CD4-positive, alpha-beta T cell (primary cell): ENCODE results near the gene DDI2. TPM values are rescaled to one million over a fixed set of nuclear protein-coding genes. Genes with fewer than 3 reads are reported as not detected.

Source experiments
- ATAC-seq: fragments of 200-7000 bp; cut with Tn5 transposase; one replicate; pipeline ENCODE4 v1.10.0; 2022; ENCODE audit warnings: mild to moderate bottlenecking; ENCODE audit not compliant: poor library complexity
- CTCF ChIA-PET: fragments of 350-600 bp; sonication (Branson Sonifier 250); formaldehyde crosslinking; loops from one replicate; lab custom pipeline; 2021; ENCODE audit warnings: antibody characterized with exemption, inconsistent platforms; lab: Charles Lee
- POLR2A ChIA-PET: fragments of 350-600 bp; sonication (Branson Sonifier 250); formaldehyde crosslinking; loops from one replicate; lab custom pipeline; 2021; ENCODE audit warnings: antibody characterized with exemption, inconsistent platforms; lab: Charles Lee
- DNase-seq, 14 experiments: peaks; one replicate each; pipeline ENCODE4 v3.0.0-alpha.2; 2013 to 2020; ENCODE audit warnings: mixed read lengths in 2 of 14
- H3K27ac ChIP-seq, 2 donors: one replicate each; pipeline versions ENCODE4 v1.5.1 to v1.7.0; 2013; ENCODE audit warnings: low read length in 2 of 2, low read depth in 1 of 2, mild to moderate bottlenecking in 1 of 2
- H3K27me3 ChIP-seq, 2 experiments: 1 replicate in 1 of 2; 2 replicates in 1 of 2; pipeline versions ENCODE4 v1.6.1 to v1.7.0; 2013; ENCODE audit warnings: low read length in 2 of 2, control low read depth in 1 of 2, mild to moderate bottlenecking in 1 of 2, moderate library complexity in 1 of 2; ENCODE audit not compliant: insufficient read depth in 2 of 2, control insufficient read depth in 1 of 2
- H3K36me3 ChIP-seq: one replicate; pipeline ENCODE4 v1.6.1; 2013; ENCODE audit warnings: low read length, control low read depth; ENCODE audit not compliant: insufficient read depth
- H3K4me1 ChIP-seq: one replicate; pipeline ENCODE4 v1.6.1; 2013; ENCODE audit warnings: low read length, control low read depth; ENCODE audit not compliant: insufficient read depth
- H3K4me3 ChIP-seq: one replicate; pipeline ENCODE4 v1.5.1; 2013; ENCODE audit warnings: mild to moderate bottlenecking, low read length, moderate library complexity
- H3K9me3 ChIP-seq, 2 experiments: 1 replicate in 1 of 2; 2 replicates in 1 of 2; pipeline versions ENCODE4 v1.6.1 to v1.7.0; 2013; ENCODE audit warnings: low read length in 2 of 2, mild to moderate bottlenecking in 2 of 2, control low read depth in 1 of 2, moderate library complexity in 1 of 2; ENCODE audit not compliant: control insufficient read depth in 1 of 2, insufficient read depth in 1 of 2
- H3K27ac Mint-ChIP-seq: one replicate; pipeline ENCODE4 v1.8.0; 2020; ENCODE audit warnings: mixed read lengths
- H3K27me3 Mint-ChIP-seq: one replicate; pipeline ENCODE4 v1.8.0; 2021; ENCODE audit warnings: mixed read lengths
- H3K36me3 Mint-ChIP-seq: one replicate; pipeline ENCODE4 v1.8.0; 2021; ENCODE audit warnings: low read depth, mixed read lengths
- H3K4me1 Mint-ChIP-seq: one replicate; pipeline ENCODE4 v1.8.0; 2021; ENCODE audit warnings: low read depth, mixed read lengths
- H3K4me3 Mint-ChIP-seq: one replicate; pipeline ENCODE4 v1.8.0; 2020; ENCODE audit warnings: mild to moderate bottlenecking, mixed read lengths
- H3K9me3 Mint-ChIP-seq: one replicate; pipeline ENCODE4 v1.8.0; 2020; ENCODE audit warnings: mixed read lengths
- CTCF ChIP-seq: fragments of 200-600 bp; IDR thresholded peaks from one replicate; pipeline ENCODE4 v1.8.0; 2022; ENCODE audit warnings: antibody characterized with exemption, mild to moderate bottlenecking
- intact Hi-C, 2 experiments: fragments of 100-400 bp; cut with DNase I in 1 of 2; cut with micrococcal nuclease in 1 of 2; formaldehyde crosslinking; loops; one replicate each; pipeline versions ENCODE4 v1.15.1 to v1.9.0; 2023 to 2025; cut with DNase I, micrococcal nuclease
- total RNA-seq, 174 experiments: library from RNA in 2 of 174; stranded (reverse) in 2 of 174; gene quantifications; one replicate each; pipeline ENCODE4 v1.2.3 and lab custom pipeline; 2021 to 2026

DDI2 gene
- total RNA-seq, 2 experiments from 2014 or later: 24.2 to 29.9 TPM

GRCh38 chr1:15663925-15664324, 46.7 kb downstream of the DDI2 start:
- H3K4me1 ChIP-seq: no peaks in the 10 kb centered on the region
- DNase-seq (no peak), ATAC-seq (no peak)
- H3K36me3 Mint-ChIP-seq: peaks cover 45% of the 10 kb centered on the region
- no peaks in the 10 kb centered on the region for H3K9me3 ChIP-seq
- ChIA-PET CTCF (interaction anchor here (0.5 to 0.9 kb wide), 2 partner anchors 21 to 698 kb away, joined by 3 read pairs; no protein-coding TSS in a partner anchor), POLR2A (interaction anchor here (0.9 kb wide), 1 partner anchor 34 kb away, joined by 5 read pairs; no protein-coding TSS in a partner anchor)
- H3K9me3 Mint-ChIP-seq: no peaks in the 10 kb centered on the region
- no peak for TF ChIP-seq CTCF
- no peaks in the 10 kb centered on the region for H3K27me3 Mint-ChIP-seq
- H3K36me3 ChIP-seq: peaks cover 37% of the 10 kb centered on the region
- intact Hi-C loops: no loop called here
- no peaks in the 10 kb centered on the region for H3K4me1 Mint-ChIP-seq
- H3K27ac Mint-ChIP-seq: no peak overlapping the region
- H3K4me3 ChIP-seq: no peak overlapping the region
- H3K4me3 Mint-ChIP-seq: no peak overlapping the region
- H3K27ac ChIP-seq: no peak overlapping the region
- H3K27me3 ChIP-seq: no peaks in the 10 kb centered on the region

GRCh38 chr1:15667362-15667761, 50.1 kb downstream of the DDI2 start:
- peaks cover 4% of the 10 kb centered on the region for H3K36me3 ChIP-seq
- H3K27ac ChIP-seq: no peak overlapping the region
- Mint-ChIP-seq H3K27me3 (no peaks in the 10 kb centered on the region), H3K27ac (no peak overlapping the region), H3K9me3 (no peaks in the 10 kb centered on the region), H3K36me3 (peaks cover 11% of the 10 kb centered on the region), H3K4me1 (no peaks in the 10 kb centered on the region), H3K4me3 (no peak overlapping the region)
- ChIA-PET CTCF (no interaction called here), POLR2A (no interaction called here)
- H3K4me1 ChIP-seq: no peaks in the 10 kb centered on the region
- H3K27me3 ChIP-seq: no peaks in the 10 kb centered on the region
- H3K9me3 ChIP-seq: no peaks in the 10 kb centered on the region
- H3K4me3 ChIP-seq: no peak overlapping the region
- no peak for DNase-seq
- no peak for ATAC-seq
- intact Hi-C loops: no loop called here
- no peak for TF ChIP-seq CTCF

GRCh38 chr1:15668089-15668754, 51.0 kb downstream of the DDI2 start:
- H3K4me1 ChIP-seq: no peaks in the 10 kb centered on the region
- Mint-ChIP-seq H3K27me3 (no peaks in the 10 kb centered on the region), H3K4me3 (no peak overlapping the region), H3K36me3 (peaks cover 2% of the 10 kb centered on the region), H3K9me3 (no peaks in the 10 kb centered on the region), H3K4me1 (no peaks in the 10 kb centered on the region), H3K27ac (no peak overlapping the region)
- TF ChIP-seq CTCF: no peak
- DNase-seq: no peak
- no peaks in the 10 kb centered on the region for H3K9me3 ChIP-seq
- ChIA-PET CTCF (no interaction called here), POLR2A (no interaction called here)
- intact Hi-C loops: no loop called here
- peaks cover 2% of the 10 kb centered on the region for H3K36me3 ChIP-seq
- H3K27ac ChIP-seq: no peak overlapping the region
- ATAC-seq: no peak
- H3K27me3 ChIP-seq: no peaks in the 10 kb centered on the region
- no peak overlapping the region for H3K4me3 ChIP-seq
